GM12878 (cell line): Measurements from ENCODE around the gene PNPLA8. TPM values are rescaled to one million over a fixed set of nuclear protein-coding genes. Genes with fewer than 3 reads are reported as not detected.

ENCODE experiments used
- ATAC-seq: fragments of 200-7000 bp; cut with Tn5 transposase; 3 replicates; pipeline ENCODE4 v1.9.1; 2020; ENCODE audit warnings: mild to moderate bottlenecking, moderate library complexity
- BruUV-seq: library from RNA; stranded (reverse); fragments of 400-500 nt; replicated peaks from 2 replicates; lab custom pipeline; 2021; lab: Mats Ljungman, UMichigan
- CTCF ChIA-PET: fragments of 300-600 bp; sonication (Branson Sonifier 250); formaldehyde crosslinking; extraction: SDS; loops from one replicate; lab custom pipeline; 2021; ENCODE audit warnings: inconsistent platforms; lab: Yijun Ruan, JAX
- POLR2A ChIA-PET: fragments of 350-600 bp; formaldehyde crosslinking; extraction: SDS; loops from one replicate; lab custom pipeline; 2021; ENCODE audit warnings: inconsistent platforms; lab: Charles Lee
- RAD21 ChIA-PET: fragments of 300-600 bp; sonication (Branson Sonifier 250); formaldehyde crosslinking; loops from one replicate; lab custom pipeline; 2023; ENCODE audit warnings: antibody characterized with exemption; ENCODE audit not compliant: unreplicated experiment; lab: Charles Lee
- SMC1A ChIA-PET: fragments of 300-600 bp; sonication (Branson Sonifier 250); formaldehyde crosslinking; loops from one replicate; lab custom pipeline; 2023; ENCODE audit not compliant: unreplicated experiment, uncharacterized antibody; lab: Charles Lee
- DNase-seq: peaks from one replicate; pipeline ENCODE4 v3.0.0-alpha.2; 2011; ENCODE audit warnings: low read depth, low spot score
- FAIRE-seq: peaks from 3 replicates; lab custom pipeline; 2011; peaks lifted over from hg19 to GRCh38; lab: Jason Lieb, UNC
- H2AFZ ChIP-seq: 2 replicates; pipeline ENCODE4 v1.6.0; 2011; ENCODE audit warnings: low read depth, low read length, control low read depth; ENCODE audit not compliant: control insufficient read depth
- H3K27ac ChIP-seq: 2 replicates; pipeline ENCODE4 v1.5.1; 2011; ENCODE audit warnings: control low read depth; ENCODE audit not compliant: control insufficient read depth, insufficient read depth
- H3K27me3 ChIP-seq, 2 experiments: replicated peaks in 1 of 2; 2 replicates each; pipeline versions ENCODE4 v1.6.0 to v1.6.1; 2011; ENCODE audit warnings: low read length in 1 of 2; ENCODE audit not compliant: control insufficient read depth in 2 of 2, insufficient read depth in 2 of 2
- H3K36me3 ChIP-seq, 2 experiments: 2 replicates each; pipeline ENCODE4 v1.5.1; 2011; ENCODE audit warnings: low read length in 1 of 2; ENCODE audit not compliant: control insufficient read depth in 2 of 2, insufficient read depth in 2 of 2
- H3K4me1 ChIP-seq: 2 replicates; pipeline ENCODE4 v1.6.1; 2011; ENCODE audit warnings: mild to moderate bottlenecking, low read length, moderate library complexity, mixed read lengths; ENCODE audit not compliant: control insufficient read depth, insufficient read depth
- H3K4me2 ChIP-seq: 2 replicates; pipeline ENCODE4 v1.6.0; 2011; ENCODE audit warnings: control low read depth; ENCODE audit not compliant: control insufficient read depth, insufficient read depth
- H3K4me3 ChIP-seq: fragments of 200-600 bp; sonication (generic); 2 replicates; pipeline ENCODE4 v1.5.1; 2016
- H3K79me2 ChIP-seq: 2 replicates; pipeline ENCODE4 v1.6.0; 2011; ENCODE audit warnings: low read length; ENCODE audit not compliant: control insufficient read depth, insufficient read depth
- H3K9ac ChIP-seq: 2 replicates; pipeline ENCODE4 v1.8.0; 2011; ENCODE audit warnings: low read length, control low read depth, mixed read lengths; ENCODE audit not compliant: control insufficient read depth, insufficient read depth
- H3K9me3 ChIP-seq: replicated peaks from 3 replicates; pipeline ENCODE4 v1.5.1; 2011; ENCODE audit warnings: mild to moderate bottlenecking, low read length; ENCODE audit not compliant: control insufficient read depth, insufficient read depth
- H4K20me1 ChIP-seq: 2 replicates; pipeline ENCODE4 v1.6.0; 2011; ENCODE audit not compliant: control insufficient read depth, insufficient read depth
- BRCA1 ChIP-seq: IDR thresholded peaks from 2 replicates; pipeline ENCODE4 v1.6.1; 2011; ENCODE audit warnings: low read depth, low read length, improper control_type of control experiment
- CUX1 ChIP-seq: IDR thresholded peaks from 2 replicates; pipeline ENCODE4 v1.6.1; 2012; ENCODE audit warnings: improper control_type of control experiment, low read depth, low read length; ENCODE audit not compliant: insufficient replicate concordance
- PML ChIP-seq: IDR thresholded peaks from 2 replicates; pipeline ENCODE4 v1.6.1; 2012; ENCODE audit warnings: low read length, inconsistent platforms
- RAD21 ChIP-seq: IDR thresholded peaks from 2 replicates; pipeline ENCODE4 v1.6.1; 2011; ENCODE audit warnings: mild to moderate bottlenecking, low read depth, low read length, moderate library complexity; ENCODE audit not compliant: insufficient read depth
- SMC3 ChIP-seq: IDR thresholded peaks from 2 replicates; pipeline ENCODE4 v1.6.1; 2011; ENCODE audit warnings: low read length, improper control_type of control experiment, borderline replicate concordance
- SREBF2 ChIP-seq: IDR thresholded peaks from 2 replicates; pipeline ENCODE4 v1.6.1; 2012; ENCODE audit warnings: mild to moderate bottlenecking, low read length
- USF1 ChIP-seq: IDR thresholded peaks from 2 replicates; pipeline ENCODE4 v1.6.1; 2011; ENCODE audit warnings: borderline replicate concordance, low read depth, mild to moderate bottlenecking, moderate library complexity, mixed read lengths, low read length; ENCODE audit not compliant: insufficient read depth; ENCODE audit errors: extremely low read length
- ZNF24 ChIP-seq: fragments of 450-650 bp; IDR thresholded peaks from 2 replicates; pipeline ENCODE4 v1.6.1; 2017; ENCODE audit warnings: antibody characterized with exemption, mild to moderate bottlenecking
- ZNF687 ChIP-seq: fragments of 450-650 bp; IDR thresholded peaks from 2 replicates; pipeline ENCODE4 v1.6.1; 2017; ENCODE audit warnings: mild to moderate bottlenecking, moderate library complexity
- WGBS: methylation state at CpG from one replicate; pipeline ENCODE4 v1.1.6; 2016; ENCODE audit warnings: low lambda C conversion rate; ENCODE audit not compliant: insufficient replicate concordance, insufficient coverage; ENCODE audit errors: missing lambda C conversion rate; 5-methylcytosine and 5-hydroxymethylcytosine counted together
- in situ Hi-C: fragments of 300-500 bp; cut with MboI; formaldehyde crosslinking; loops from 9 replicates; pipeline ENCODE4 v1.14.3; 2018; ENCODE audit warnings: mixed read lengths
- intact Hi-C: fragments of 100-400 bp; cut with micrococcal nuclease; formaldehyde crosslinking; loops from one replicate; pipeline ENCODE4 v1.14.2; 2022; ENCODE audit not compliant: unreplicated experiment
- polyA plus RNA-seq, 11 experiments: library from polyadenylated mRNA; depleted of rRNA in 4 of 11; unstranded in 6 of 11; stranded (reverse) in 5 of 11; fragments of >200 nt; fragmentation: Nextera tagmentation in 4 of 11; fragmentation: Illumina TruSeq in 1 of 11; extraction: Ambion mirVana in 4 of 11; extraction: Trizol in 1 of 11; gene quantifications; 1 replicate in 1 of 11; 2 replicates in 10 of 11; pipeline versions ENCODE4 v1.2.1 to v1.2.3, GENCODE V29; 2011 to 2016; ENCODE audit warnings: inconsistent platforms in 2 of 11, missing spikeins in 2 of 11, low read depth in 1 of 11
- total RNA-seq, 4 experiments: library from RNA; depleted of rRNA in 3 of 4; stranded (reverse); fragments of >200 nt in 3 of 4; fragmentation: Illumina TruSeq in 1 of 4; extraction: Trizol in 1 of 4; gene quantifications; 2 replicates each; pipeline versions ENCODE4 v1.2.1 to v1.2.3, GENCODE V29; 2013 to 2021

PNPLA8 gene
- total and polyA plus RNA-seq, 10 of the 15 experiments (the other 5 are each of a cell fraction or from before 2014, with no cell fraction given) = 8.0 to 16.3 (median 12.2) TPM

- no peak for TF ChIP-seq USF1
- TF ChIP-seq SREBF2 = no peak
- TF ChIP-seq CUX1 = no peak
- no peak for TF ChIP-seq PML
Measured at GRCh38 chr7:108453320-108453719, 72.6 kb downstream of the PNPLA8 start (continued).

- FAIRE-seq = peak; percentile 72
- BruUV-seq = no TSS peak
- Histone ChIP-seq H2AFZ (no peak overlapping the region), H3K4me3 (no peak overlapping the region), H3K4me2 (no peak overlapping the region), H3K79me2 (no peaks in the 10 kb centered on the region), H3K9ac (no peak overlapping the region), H3K27ac (no peak overlapping the region), H3K27me3 (peaks cover 13 to 14% of the 10 kb centered on the region in 2 experiments), H3K36me3 (no peaks in the 10 kb centered on the region), H4K20me1 (no peaks in the 10 kb centered on the region; the same call in 1 of the 2 replicates), H3K9me3 (no peaks in the 10 kb centered on the region), H3K4me1 (no peaks in the 10 kb centered on the region)
- RAD21 ChIA-PET = interaction anchor here (0.9 to 2.7 kb wide), 2 partner anchors 44 to 270 kb away, joined by 4 to 8 read pairs; no protein-coding TSS in a partner anchor
- intact Hi-C loops (loop anchor here (2.0 kb wide), 1 partner anchor 44 kb away; no protein-coding TSS in a partner anchor), in situ Hi-C loops (no loop called here)
- CTCF ChIA-PET = interaction anchor here (0.6 to 4.5 kb wide), 14 partner anchors 8 to 275 kb away, joined by 3 to 28 read pairs (median 4); no protein-coding TSS in a partner anchor
- SMC1A ChIA-PET = interaction anchor here (0.7 to 2.6 kb wide), 10 partner anchors 10 to 276 kb away, joined by 3 to 16 read pairs (median 3); no protein-coding TSS in a partner anchor
- 26% methylated on average over 2 of the region's 2 CpGs for WGBS
- POLR2A ChIA-PET = no interaction called here
- peak; percentile 65 for ATAC-seq
- no peak for DNase-seq
- peak; percentile 59; the same call in 1 of the 2 replicates for TF ChIP-seq SMC3
- 0 out of 2 replicates have a peak, but pooled peaks have one; percentile 42 for TF ChIP-seq ZNF24
- peak; percentile 56 for TF ChIP-seq RAD21
- TF ChIP-seq ZNF687 = no peak
- no peak for TF ChIP-seq BRCA1
Measured at GRCh38 chr7:108452707-108453106, 73.2 kb downstream of the PNPLA8 start.
